Activated CD4-positive, alpha-beta T cell treated with anti-CD3 and anti-CD28 coated beads for 24 hours (primary cell): ENCODE measurements around the gene IRF2BPL.

Experiments used
- DNase-seq, 2 donors: peaks; one replicate each; pipeline ENCODE4 v3.0.0-alpha.2; 2020; ENCODE audit warnings: low read depth in 2 of 2

Gene IRF2BPL

GRCh38 chr14:76986231-76986565 is 42.3 kb downstream of the IRF2BPL start:
- no peak for DNase-seq

- DNase-seq: no peak
Measured at GRCh38 chr14:76985540-76986230, 42.8 kb downstream of the IRF2BPL start.

GRCh38 chr14:76984787-76985375 is 43.6 kb downstream of the IRF2BPL start:
- DNase-seq: no peak

GRCh38 chr14:76984297-76984696 is 44.2 kb downstream of the IRF2BPL start:
- no peak for DNase-seq

GRCh38 chr14:76981670-76982069 is 46.8 kb downstream of the IRF2BPL start:
- no peak for DNase-seq

GRCh38 chr14:76977793-76978720 is 50.5 kb downstream of the IRF2BPL start:
- DNase-seq: peak; percentile 73 to 75

GRCh38 chr14:76976240-76977005 is 52.1 kb downstream of the IRF2BPL start:
- no peak for DNase-seq

GRCh38 chr14:76975812-76976211 is 52.7 kb downstream of the IRF2BPL start:
- no peak for DNase-seq

- DNase-seq: no peak
Measured at GRCh38 chr14:76975051-76975450, 53.5 kb downstream of the IRF2BPL start.
